Endothelial cell of umbilical vein (primary cell): ENCODE data around the gene ACAA1.

ENCODE experiments used
- EZH2 ChIP-seq: IDR thresholded peaks from 2 replicates; pipeline ENCODE4 v1.6.1; 2012; ENCODE audit warnings: borderline replicate concordance, low read depth, mild to moderate bottlenecking, moderate library complexity, low read length, inconsistent platforms; ENCODE audit not compliant: severe bottlenecking
- TF ChIP-seq, protein P1 (sequence below), 2 donors: IDR thresholded peaks; 1 replicate in 1 of 2; 2 replicates in 1 of 2; pipeline ENCODE4 v1.5.1; 2011; ENCODE audit warnings: low read length in 2 of 2, mild to moderate bottlenecking in 2 of 2, moderate library complexity in 2 of 2, control low read depth in 1 of 2, inconsistent platforms in 1 of 2, low read depth in 1 of 2; ENCODE audit not compliant: insufficient read depth in 1 of 2; ENCODE audit errors: extremely low read depth in 1 of 2

DNA sequence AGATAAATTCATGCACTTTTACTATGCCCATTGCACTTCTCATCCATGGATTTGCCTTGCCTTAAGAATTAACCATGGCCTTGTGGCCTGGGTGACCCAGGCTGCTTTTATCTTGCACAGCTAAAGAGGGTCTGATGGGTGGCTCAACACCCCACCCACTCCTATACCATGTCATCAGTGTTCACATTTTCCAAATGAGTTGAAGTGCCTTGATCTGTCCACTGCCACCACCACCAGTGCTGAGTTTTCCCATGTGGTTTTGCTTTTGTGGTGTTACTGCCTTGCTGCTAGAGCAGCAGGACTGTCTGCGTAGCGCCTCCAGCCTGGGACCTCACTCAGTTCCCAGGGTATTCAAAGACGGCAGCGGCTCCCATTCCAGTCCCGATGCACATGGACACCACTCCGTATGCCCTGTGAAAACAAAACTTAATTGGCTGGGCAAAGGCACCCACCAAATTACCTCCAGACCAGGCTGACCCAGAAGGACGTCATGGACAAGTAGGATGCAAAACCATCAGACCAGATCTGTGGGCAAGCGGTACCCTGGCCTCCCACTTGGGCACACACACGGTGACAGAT is 14.1 kb downstream of the ACAA1 start:
- TF ChIP-seq, protein P1, sequence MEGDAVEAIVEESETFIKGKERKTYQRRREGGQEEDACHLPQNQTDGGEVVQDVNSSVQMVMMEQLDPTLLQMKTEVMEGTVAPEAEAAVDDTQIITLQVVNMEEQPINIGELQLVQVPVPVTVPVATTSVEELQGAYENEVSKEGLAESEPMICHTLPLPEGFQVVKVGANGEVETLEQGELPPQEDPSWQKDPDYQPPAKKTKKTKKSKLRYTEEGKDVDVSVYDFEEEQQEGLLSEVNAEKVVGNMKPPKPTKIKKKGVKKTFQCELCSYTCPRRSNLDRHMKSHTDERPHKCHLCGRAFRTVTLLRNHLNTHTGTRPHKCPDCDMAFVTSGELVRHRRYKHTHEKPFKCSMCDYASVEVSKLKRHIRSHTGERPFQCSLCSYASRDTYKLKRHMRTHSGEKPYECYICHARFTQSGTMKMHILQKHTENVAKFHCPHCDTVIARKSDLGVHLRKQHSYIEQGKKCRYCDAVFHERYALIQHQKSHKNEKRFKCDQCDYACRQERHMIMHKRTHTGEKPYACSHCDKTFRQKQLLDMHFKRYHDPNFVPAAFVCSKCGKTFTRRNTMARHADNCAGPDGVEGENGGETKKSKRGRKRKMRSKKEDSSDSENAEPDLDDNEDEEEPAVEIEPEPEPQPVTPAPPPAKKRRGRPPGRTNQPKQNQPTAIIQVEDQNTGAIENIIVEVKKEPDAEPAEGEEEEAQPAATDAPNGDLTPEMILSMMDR (IDR thresholded peaks at IDR 0.05; ENCODE audit: extremely low read depth in 1 of 2, insufficient read depth in 1 of 2, low read depth in 1 of 2, low read length in 2 of 2) = no peak
- no peak for TF ChIP-seq EZH2
